Tibial artery (tissue), 4 donors: ENCODE measurements around the gene REXO5.

ENCODE experiments used
- DNase-seq, 2 donors: peaks; one replicate each; pipeline ENCODE4 v3.0.0-alpha.2; 2019
- H3K27ac ChIP-seq, 2 donors: fragments of 200-600 bp; sonication (generic) in 1 of 2; 1 replicate in 1 of 2; 2 replicates in 1 of 2; pipeline ENCODE4 v1.5.1; 2018 to 2019; ENCODE audit warnings: mild to moderate bottlenecking in 1 of 2
- H3K27me3 ChIP-seq, 2 donors: fragments of 200-600 bp; sonication (generic) in 1 of 2; one replicate each; pipeline versions ENCODE4 v1.5.1 to v1.6.0; 2016 to 2019
- H3K36me3 ChIP-seq, 3 donors: fragments of 200-600 bp; sonication (generic) in 2 of 3; one replicate each; pipeline ENCODE4 v1.5.1; 2016 to 2019; ENCODE audit warnings: mild to moderate bottlenecking in 2 of 3
- H3K4me1 ChIP-seq, 4 donors: fragments of 200-600 bp; sonication (generic) in 2 of 4; 1 replicate in 3 of 4; 2 replicates in 1 of 4; pipeline ENCODE4 v1.5.1; 2016 to 2019
- H3K4me3 ChIP-seq, 2 donors: fragments of 200-600 bp; sonication (generic) in 1 of 2; 1 replicate in 1 of 2; 2 replicates in 1 of 2; pipeline ENCODE4 v1.5.1; 2018 to 2019; ENCODE audit warnings: mild to moderate bottlenecking in 2 of 2
- H3K9me3 ChIP-seq, 3 donors: fragments of 200-600 bp; sonication (generic) in 1 of 3; one replicate each; pipeline ENCODE4 v1.5.1; 2016 to 2019
- CTCF ChIP-seq, 2 experiments: fragments of 200-600 bp in 1 of 2; fragments of 450-650 bp in 1 of 2; IDR thresholded peaks; one replicate each; pipeline ENCODE4 v1.5.1; 2017 to 2019; ENCODE audit warnings: antibody characterized with exemption in 2 of 2, mild to moderate bottlenecking in 1 of 2, moderate library complexity in 1 of 2
- intact Hi-C: fragments of 100-400 bp; cut with DNase I; formaldehyde crosslinking; loops from one replicate; pipeline ENCODE4 v1.15.0; 2023; ENCODE audit warnings: low total_unique reads

The REXO5 gene

DNA sequence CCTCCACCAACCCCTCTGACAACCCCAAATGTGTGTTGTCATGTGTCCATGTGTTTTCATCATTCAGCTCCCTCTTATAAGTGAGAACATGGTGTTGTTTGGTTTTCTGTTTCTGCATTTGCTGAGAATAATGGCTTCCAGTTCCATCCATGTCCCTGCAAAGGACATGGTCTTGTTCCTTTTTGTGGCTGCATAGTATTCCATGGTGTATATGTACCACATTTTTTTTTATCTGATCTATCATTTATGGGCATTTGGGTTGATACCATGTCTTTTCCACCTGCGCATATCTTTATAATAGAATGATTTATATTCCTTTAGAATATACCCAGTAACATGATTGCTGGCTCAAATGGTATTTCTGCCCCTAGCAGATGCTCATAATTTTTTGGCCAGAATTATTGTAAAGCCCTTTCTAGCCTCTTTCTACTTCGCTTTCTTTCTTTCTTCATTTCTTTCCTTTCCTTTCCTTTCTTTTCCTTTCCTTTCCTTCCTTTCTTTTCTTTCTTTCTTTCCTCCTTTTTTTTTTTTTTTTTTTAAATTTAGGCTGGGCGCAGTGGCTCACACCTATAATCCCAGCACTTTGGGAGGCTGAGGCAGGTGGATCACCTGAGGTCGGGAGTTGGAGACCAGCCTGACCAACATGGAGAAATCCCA lies 12.7 kb downstream of the REXO5 start:
- H3K36me3 ChIP-seq: peaks cover 0 to 17% (median 0%) of the 10 kb centered on the region in 3 donors
- H3K4me3 ChIP-seq: no peak overlapping the region
- TF ChIP-seq CTCF (IDR thresholded peaks at IDR 0.05): no peak
- no peak for DNase-seq
- intact Hi-C loops: no loop called here
- no peaks in the 10 kb centered on the region for H3K9me3 ChIP-seq
- no peaks in the 10 kb centered on the region for H3K27me3 ChIP-seq
- H3K27ac ChIP-seq: no peak overlapping the region
- no peaks in the 10 kb centered on the region for H3K4me1 ChIP-seq

DNA sequence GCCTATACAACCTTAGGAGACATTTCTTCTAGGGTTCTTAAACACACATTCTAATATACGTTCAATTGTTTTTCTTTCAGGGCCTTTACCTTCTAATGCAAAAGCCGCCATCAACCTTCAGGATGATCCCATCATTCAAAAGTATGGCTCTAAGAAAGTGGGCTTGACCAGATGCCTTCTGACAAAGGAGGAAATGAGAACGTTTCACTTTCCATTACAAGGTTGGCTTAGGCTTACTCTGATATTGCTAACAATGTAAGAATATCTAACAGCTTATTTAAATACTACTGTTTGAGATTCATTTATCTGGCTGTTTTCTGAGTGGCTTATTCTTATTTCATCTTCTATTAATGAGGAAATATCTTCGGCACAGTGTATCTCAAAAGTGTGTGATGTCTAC lies 15.4 kb downstream of the REXO5 start:
- Histone ChIP-seq H3K4me1 (no peaks in the 10 kb centered on the region), H3K4me3 (no peak overlapping the region), H3K27ac (no peak overlapping the region), H3K36me3 (peaks cover 0 to 12% (median 0%) of the 10 kb centered on the region in 3 donors), H3K27me3 (no peaks in the 10 kb centered on the region), H3K9me3 (no peaks in the 10 kb centered on the region)
- intact Hi-C loops: no loop called here
- TF ChIP-seq CTCF (IDR thresholded peaks at IDR 0.05): no peak
- DNase-seq: no peak

GRCh38 chr16:20822521-20823325 lies 16.4 kb downstream of the REXO5 start:
- DNase-seq: no peak

DNA sequence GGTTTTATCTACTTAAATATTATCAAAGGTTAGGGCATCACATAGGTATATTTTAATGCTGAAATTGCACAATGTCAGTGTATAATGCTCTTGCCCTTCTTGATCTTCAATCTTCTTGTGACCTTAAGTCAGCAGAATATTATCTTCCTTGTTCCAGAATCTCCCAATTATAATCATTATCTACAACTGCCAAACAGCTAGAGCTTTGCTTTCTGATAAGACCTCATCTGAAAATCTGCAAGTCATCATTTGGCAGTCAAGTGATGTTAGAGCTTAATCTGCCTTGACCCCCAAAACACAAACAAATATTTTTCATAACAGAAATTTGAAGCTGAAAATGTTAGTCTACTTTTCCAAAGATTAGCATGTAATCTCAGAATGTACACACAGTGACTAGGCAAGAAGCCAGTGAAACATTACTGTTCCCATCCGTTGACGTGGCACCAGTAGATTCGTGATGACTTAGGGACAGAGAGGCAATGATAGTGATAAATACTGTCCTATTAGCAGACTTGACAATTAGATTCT lies 19.8 kb downstream of the REXO5 start:
- Histone ChIP-seq H3K27ac (no peak overlapping the region), H3K9me3 (no peaks in the 10 kb centered on the region), H3K36me3 (peaks cover 0 to 8% (median 0%) of the 10 kb centered on the region in 3 donors), H3K27me3 (no peaks in the 10 kb centered on the region), H3K4me1 (no peaks in the 10 kb centered on the region), H3K4me3 (no peak overlapping the region)
- intact Hi-C loops: no loop called here
- DNase-seq: no peak
- TF ChIP-seq CTCF (IDR thresholded peaks at IDR 0.05): no peak

More at GRCh38 chr16:20822521-20823325, 16.4 kb downstream of the REXO5 start:
- Histone ChIP-seq H3K4me3 (no peak overlapping the region), H3K4me1 (no peaks in the 10 kb centered on the region), H3K27ac (no peak overlapping the region), H3K36me3 (peaks cover 0 to 12% (median 0%) of the 10 kb centered on the region in 3 donors), H3K27me3 (no peaks in the 10 kb centered on the region), H3K9me3 (no peaks in the 10 kb centered on the region)
- intact Hi-C loops: no loop called here
- TF ChIP-seq CTCF (IDR thresholded peaks at IDR 0.05): no peak

DNA sequence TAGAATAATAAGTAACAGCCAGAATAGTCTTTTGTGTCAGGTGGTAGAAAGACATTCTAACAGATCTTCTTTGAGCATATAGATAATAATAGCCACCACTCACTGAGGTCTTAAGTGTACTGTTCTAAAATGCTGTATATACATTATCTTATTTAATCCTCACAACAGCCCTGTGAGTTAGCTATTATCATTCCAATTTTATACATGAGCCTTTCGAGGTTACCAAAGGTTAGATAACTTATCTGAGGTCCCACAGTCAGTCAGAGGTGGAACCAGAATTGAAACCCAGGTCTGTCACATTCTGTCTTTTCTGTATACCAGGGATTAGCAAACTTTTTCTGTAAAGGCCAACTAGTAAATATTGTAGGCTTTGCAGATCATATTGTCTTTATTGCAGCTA lies 23.2 kb downstream of the REXO5 start:
- Histone ChIP-seq H3K27ac (no peak overlapping the region), H3K27me3 (no peaks in the 10 kb centered on the region), H3K4me1 (no peaks in the 10 kb centered on the region), H3K4me3 (no peak overlapping the region), H3K9me3 (no peaks in the 10 kb centered on the region), H3K36me3 (no peaks in the 10 kb centered on the region)
- no peak for TF ChIP-seq CTCF (IDR thresholded peaks at IDR 0.05)
- intact Hi-C loops: no loop called here
- DNase-seq: no peak
